SU-DHL-6 (cell line): ENCODE data around the gene RFX1.

Source experiments
- H2AFZ ChIP-seq: fragments of 200-600 bp; sonication (generic); 2 replicates; pipeline ENCODE4 v1.6.1; 2014; ENCODE audit warnings: low read depth, mild to moderate bottlenecking, moderate library complexity, mixed read lengths, antibody characterized with exemption, low read length; ENCODE audit not compliant: severe bottlenecking
- H3F3A ChIP-seq: fragments of 200-600 bp; shearing (Covaris generic); 2 replicates; pipeline ENCODE4 v1.6.0; 2016; ENCODE audit warnings: antibody characterized with exemption, mild to moderate bottlenecking; ENCODE audit not compliant: insufficient read depth
- H3K27ac ChIP-seq: fragments of 200-600 bp; sonication (generic); 2 replicates; pipeline ENCODE4 v1.5.1; 2016; ENCODE audit warnings: low read depth, mild to moderate bottlenecking, low read length, moderate library complexity, mixed read lengths
- H3K27me3 ChIP-seq: fragments of 200-600 bp; sonication (generic), shearing (Covaris generic); 2 replicates; pipeline ENCODE4 v1.6.0; 2014; ENCODE audit warnings: mild to moderate bottlenecking, low read length
- H3K36me3 ChIP-seq: fragments of 200-600 bp; sonication (generic); 2 replicates; pipeline ENCODE4 v1.6.1; 2014; ENCODE audit warnings: mild to moderate bottlenecking, low read length, mixed read lengths
- H3K4me2 ChIP-seq: fragments of 300-600, 200-600 bp; shearing (Covaris generic), sonication (generic); 2 replicates; pipeline ENCODE4 v1.6.0; 2014; ENCODE audit warnings: low read length, low read depth, mild to moderate bottlenecking; ENCODE audit not compliant: poor library complexity, severe bottlenecking
- H3K4me3 ChIP-seq: fragments of 200-600 bp; sonication (generic); 2 replicates; pipeline ENCODE4 v1.5.1; 2014; ENCODE audit warnings: antibody characterized with exemption, low read length, mild to moderate bottlenecking, mixed read lengths; ENCODE audit not compliant: insufficient read depth, poor library complexity, severe bottlenecking
- H3K79me2 ChIP-seq: fragments of 200-600 bp; sonication (generic); 2 replicates; pipeline ENCODE4 v1.6.1; 2014; ENCODE audit warnings: mild to moderate bottlenecking, low read length, moderate library complexity; ENCODE audit not compliant: insufficient read depth
- H3K9ac ChIP-seq: fragments of 200-600 bp; sonication (generic); 2 replicates; pipeline ENCODE4 v1.7.0; 2014; ENCODE audit warnings: mild to moderate bottlenecking, low read length
- H3K9me2 ChIP-seq: fragments of 200-600 bp; sonication (generic); replicated peaks from 2 replicates; pipeline ENCODE4 v1.6.1; 2014; ENCODE audit warnings: low read length; ENCODE audit not compliant: insufficient read depth
- H3K9me3 ChIP-seq: fragments of 200-600 bp; sonication (generic); 2 replicates; pipeline ENCODE4 v1.6.1; 2014; ENCODE audit warnings: low read length, mixed read lengths; ENCODE audit not compliant: insufficient read depth
- H4K20me1 ChIP-seq: fragments of 200-600 bp; sonication (generic); 2 replicates; pipeline ENCODE4 v1.6.1; 2014; ENCODE audit warnings: low read depth, mild to moderate bottlenecking, antibody characterized with exemption, low read length, moderate library complexity, mixed read lengths
- EZH2phosphoT487 ChIP-seq: fragments of 200-600 bp; sonication (generic), shearing (Covaris generic); conservative IDR thresholded peaks from 2 replicates; pipeline ENCODE4 v1.6.1; 2018; ENCODE audit warnings: mild to moderate bottlenecking, antibody characterized with exemption, low read length, moderate library complexity, mixed read lengths
- TF ChIP-seq, protein P1 (sequence below): fragments of 200-600 bp; sonication (generic); IDR thresholded peaks from one replicate; pipeline ENCODE4 v1.5.1; 2017; ENCODE audit warnings: antibody characterized with exemption, mild to moderate bottlenecking, low read length, moderate library complexity; ENCODE audit not compliant: insufficient read depth, poor library complexity, severe bottlenecking

Gene RFX1

DNA sequence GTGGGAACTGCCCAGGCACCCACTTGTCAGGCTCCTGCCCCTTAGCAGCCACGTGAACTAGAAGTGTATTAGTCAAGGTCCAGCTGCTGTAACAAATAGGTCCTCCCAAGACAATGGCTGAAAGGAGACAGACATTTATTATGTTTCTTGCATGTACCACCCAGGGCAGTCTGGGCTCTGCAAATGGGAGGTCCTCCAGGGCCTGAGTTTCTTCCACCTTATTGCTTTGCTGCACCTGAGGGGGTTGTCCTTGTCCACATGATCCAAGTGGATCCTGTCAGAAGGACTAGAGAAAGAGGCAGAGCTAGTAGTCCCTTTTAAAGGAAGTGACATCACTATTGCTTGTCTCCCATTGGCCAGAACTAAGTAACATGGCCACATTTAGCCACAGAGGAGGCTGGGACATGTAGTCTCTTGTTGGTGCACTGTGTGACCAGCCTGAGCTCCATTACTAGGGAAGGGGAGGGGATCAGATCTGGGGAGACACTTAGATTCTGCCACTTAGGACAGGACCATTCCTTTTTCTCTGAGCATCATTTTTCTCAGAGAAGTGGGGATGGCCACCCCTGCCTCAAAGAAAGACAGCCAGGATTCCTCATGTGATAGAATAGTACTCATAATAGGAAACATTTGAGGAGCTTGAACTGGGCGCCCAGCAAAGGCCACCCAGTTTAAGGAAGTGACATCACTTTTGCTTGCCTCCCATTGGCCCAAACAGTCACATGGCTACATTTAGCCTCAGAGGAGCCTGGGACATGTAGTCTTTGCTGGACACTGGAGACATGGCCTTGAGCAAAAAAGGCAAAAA is 85.0 kb downstream of the RFX1 start:
- Histone ChIP-seq H3K9me3 (no peaks in the 10 kb centered on the region), H3K4me2 (no peak overlapping the region), H2AFZ (no peak overlapping the region), H4K20me1 (no peaks in the 10 kb centered on the region), H3K9me2 (no peaks in the 10 kb centered on the region), H3F3A (no peaks in the 10 kb centered on the region), H3K79me2 (no peaks in the 10 kb centered on the region), H3K4me3 (no peak overlapping the region), H3K36me3 (peaks cover 11% of the 10 kb centered on the region), H3K27ac (no peak overlapping the region), H3K9ac (no peak overlapping the region), H3K27me3 (no peaks in the 10 kb centered on the region)
- TF ChIP-seq EZH2phosphoT487: no peak

DNA sequence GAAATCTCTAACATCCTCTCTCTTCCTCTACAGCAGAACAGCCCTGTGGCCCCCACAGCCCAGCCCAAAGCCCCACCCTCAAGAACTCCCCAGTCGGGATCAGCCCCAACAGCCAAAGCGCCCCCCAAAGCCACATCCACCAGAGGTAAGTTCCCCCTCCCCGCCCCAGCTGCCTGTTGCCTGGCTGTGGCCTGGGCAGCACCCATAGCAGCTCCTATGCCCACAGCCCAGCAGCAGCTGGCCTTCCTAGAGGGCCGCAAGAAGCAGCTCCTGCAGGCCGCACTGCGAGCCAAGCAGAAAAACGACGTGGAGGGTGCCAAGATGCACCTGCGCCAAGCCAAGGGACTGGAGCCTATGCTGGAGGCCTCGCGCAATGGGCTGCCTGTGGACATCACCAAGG is 85.6 kb downstream of the RFX1 start:
- peaks cover 11% of the 10 kb centered on the region for H3K36me3 ChIP-seq
- H3K4me2 ChIP-seq: no peak overlapping the region
- H3K9me3 ChIP-seq: no peaks in the 10 kb centered on the region
- H3K79me2 ChIP-seq: no peaks in the 10 kb centered on the region
- TF ChIP-seq, protein P1, sequence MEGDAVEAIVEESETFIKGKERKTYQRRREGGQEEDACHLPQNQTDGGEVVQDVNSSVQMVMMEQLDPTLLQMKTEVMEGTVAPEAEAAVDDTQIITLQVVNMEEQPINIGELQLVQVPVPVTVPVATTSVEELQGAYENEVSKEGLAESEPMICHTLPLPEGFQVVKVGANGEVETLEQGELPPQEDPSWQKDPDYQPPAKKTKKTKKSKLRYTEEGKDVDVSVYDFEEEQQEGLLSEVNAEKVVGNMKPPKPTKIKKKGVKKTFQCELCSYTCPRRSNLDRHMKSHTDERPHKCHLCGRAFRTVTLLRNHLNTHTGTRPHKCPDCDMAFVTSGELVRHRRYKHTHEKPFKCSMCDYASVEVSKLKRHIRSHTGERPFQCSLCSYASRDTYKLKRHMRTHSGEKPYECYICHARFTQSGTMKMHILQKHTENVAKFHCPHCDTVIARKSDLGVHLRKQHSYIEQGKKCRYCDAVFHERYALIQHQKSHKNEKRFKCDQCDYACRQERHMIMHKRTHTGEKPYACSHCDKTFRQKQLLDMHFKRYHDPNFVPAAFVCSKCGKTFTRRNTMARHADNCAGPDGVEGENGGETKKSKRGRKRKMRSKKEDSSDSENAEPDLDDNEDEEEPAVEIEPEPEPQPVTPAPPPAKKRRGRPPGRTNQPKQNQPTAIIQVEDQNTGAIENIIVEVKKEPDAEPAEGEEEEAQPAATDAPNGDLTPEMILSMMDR: no peak
- TF ChIP-seq EZH2phosphoT487: no peak
- no peaks in the 10 kb centered on the region for H4K20me1 ChIP-seq
- no peak overlapping the region for H3K9ac ChIP-seq
- no peak overlapping the region for H3K4me3 ChIP-seq
- no peaks in the 10 kb centered on the region for H3F3A ChIP-seq
- H3K27ac ChIP-seq: no peak overlapping the region
- no peak overlapping the region for H2AFZ ChIP-seq
- H3K9me2 ChIP-seq: no peaks in the 10 kb centered on the region
- H3K27me3 ChIP-seq: no peaks in the 10 kb centered on the region

DNA sequence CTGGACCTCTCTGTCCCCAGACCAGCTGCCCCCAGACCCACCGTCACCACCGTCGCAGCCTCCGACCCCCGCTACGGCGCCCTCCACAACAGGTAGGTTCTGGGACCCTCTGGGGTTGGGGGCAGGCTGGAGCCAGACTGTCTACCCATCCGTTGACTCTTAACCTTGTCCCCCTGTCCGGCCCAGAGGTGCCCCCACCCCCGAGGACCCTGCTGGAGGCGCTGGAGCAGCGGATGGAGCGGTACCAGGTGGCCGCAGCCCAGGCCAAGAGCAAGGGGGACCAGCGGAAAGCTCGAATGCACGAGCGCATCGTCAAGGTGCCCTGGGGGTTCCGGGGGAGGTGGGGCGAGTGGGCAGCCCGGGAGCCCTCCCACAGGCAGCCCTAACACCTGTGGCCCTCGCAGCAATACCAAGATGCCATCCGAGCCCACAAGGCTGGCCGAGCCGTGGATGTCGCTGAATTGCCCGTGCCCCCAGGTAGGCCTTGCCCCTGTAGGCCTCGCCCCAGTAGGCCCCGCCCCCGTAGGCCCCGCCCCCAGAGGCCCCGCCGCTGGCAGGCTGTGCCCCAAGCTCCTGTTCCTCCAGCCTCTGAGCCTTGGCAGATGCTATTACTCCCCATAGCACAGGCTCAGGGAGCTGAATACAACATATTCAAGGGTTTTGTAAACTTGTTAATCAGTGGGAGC is 87.3 kb downstream of the RFX1 start:
- H3K4me2 ChIP-seq: no peak overlapping the region
- H3K4me3 ChIP-seq: no peak overlapping the region
- H3K36me3 ChIP-seq: peaks cover 11% of the 10 kb centered on the region
- no peaks in the 10 kb centered on the region for H3K9me3 ChIP-seq
- no peaks in the 10 kb centered on the region for H3K9me2 ChIP-seq
- no peaks in the 10 kb centered on the region for H3K27me3 ChIP-seq
- no peaks in the 10 kb centered on the region for H3F3A ChIP-seq
- H4K20me1 ChIP-seq: no peaks in the 10 kb centered on the region
- H3K27ac ChIP-seq: no peak overlapping the region
- H3K9ac ChIP-seq: no peak overlapping the region
- no peaks in the 10 kb centered on the region for H3K79me2 ChIP-seq
- H2AFZ ChIP-seq: no peak overlapping the region
- TF ChIP-seq, protein P1: no peak
- no peak for TF ChIP-seq EZH2phosphoT487
